Neuronal stem cell (in vitro differentiated cells): ENCODE data around the gene TMEM154.

Experiments
- DNase-seq: peaks from one replicate; pipeline ENCODE4 v3.0.0-alpha.2; 2013; ENCODE audit warnings: low spot score
- H2AFZ ChIP-seq: one replicate; pipeline ENCODE4 v1.6.1; 2013; ENCODE audit warnings: mild to moderate bottlenecking, low read length, inconsistent platforms
- H2AK5ac ChIP-seq: 2 replicates; pipeline ENCODE4 v1.6.1; 2013; ENCODE audit warnings: low read depth, mild to moderate bottlenecking, inconsistent platforms, low read length, moderate library complexity, mixed read lengths
- H2BK120ac ChIP-seq: 2 replicates; pipeline ENCODE4 v1.6.1; 2013; ENCODE audit warnings: low read depth, mild to moderate bottlenecking, inconsistent platforms, low read length, moderate library complexity, mixed read lengths
- H2BK12ac ChIP-seq: one replicate; pipeline ENCODE4 v1.6.1; 2013; ENCODE audit warnings: low read length, inconsistent platforms
- H2BK15ac ChIP-seq: 2 replicates; pipeline ENCODE4 v1.6.1; 2013; ENCODE audit warnings: mild to moderate bottlenecking, low read length, inconsistent platforms, mixed read lengths
- H2BK5ac ChIP-seq: one replicate; pipeline ENCODE4 v1.6.1; 2013; ENCODE audit warnings: inconsistent platforms, mild to moderate bottlenecking, low read length, moderate library complexity
- H3K14ac ChIP-seq: one replicate; pipeline ENCODE4 v1.6.1; 2013; ENCODE audit warnings: low read length, inconsistent platforms
- H3K18ac ChIP-seq: 2 replicates; pipeline ENCODE4 v1.6.1; 2013; ENCODE audit warnings: low read length, inconsistent platforms
- H3K23ac ChIP-seq: 2 replicates; pipeline ENCODE4 v1.6.1; 2013; ENCODE audit warnings: low read depth, mild to moderate bottlenecking, mixed read lengths, low read length, inconsistent platforms; ENCODE audit not compliant: poor library complexity
- H3K27ac ChIP-seq: replicated peaks from 3 replicates; pipeline ENCODE4 v1.5.1; 2013; ENCODE audit warnings: low read length, inconsistent platforms
- H3K27me3 ChIP-seq, 3 experiments: 2 replicates each; pipeline ENCODE4 v1.6.1; 2013; ENCODE audit warnings: low read length in 3 of 3, mild to moderate bottlenecking in 2 of 3, inconsistent platforms in 1 of 3, low read depth in 1 of 3, mixed read lengths in 1 of 3, moderate library complexity in 1 of 3; ENCODE audit not compliant: control insufficient read depth in 3 of 3, insufficient read depth in 3 of 3
- H3K36me3 ChIP-seq, 2 donors: replicated peaks in 1 of 2; 2 replicates each; pipeline ENCODE4 v1.6.1; 2013; ENCODE audit warnings: low read length in 2 of 2; ENCODE audit not compliant: control insufficient read depth in 2 of 2, insufficient read depth in 2 of 2
- H3K4ac ChIP-seq: 2 replicates; pipeline ENCODE4 v1.6.1; 2013; ENCODE audit warnings: inconsistent platforms, mild to moderate bottlenecking, low read length, moderate library complexity
- H3K4me1 ChIP-seq, 2 donors: 1 replicate in 1 of 2; 2 replicates in 1 of 2; pipeline ENCODE4 v1.6.1; 2013; ENCODE audit warnings: low read length in 2 of 2, low read depth in 1 of 2; ENCODE audit not compliant: control insufficient read depth in 2 of 2, insufficient read depth in 1 of 2
- H3K4me2 ChIP-seq: one replicate; pipeline ENCODE4 v1.6.1; 2013; ENCODE audit warnings: mild to moderate bottlenecking, low read length, inconsistent platforms; ENCODE audit not compliant: insufficient read depth, poor library complexity, severe bottlenecking
- H3K4me3 ChIP-seq, 2 donors: 2 replicates each; pipeline ENCODE4 v1.5.1; 2013; ENCODE audit warnings: low read length in 2 of 2, mild to moderate bottlenecking in 2 of 2, inconsistent platforms in 1 of 2, moderate library complexity in 1 of 2
- H3K79me1 ChIP-seq: one replicate; pipeline ENCODE4 v1.6.1; 2013; ENCODE audit warnings: low read depth, mild to moderate bottlenecking, inconsistent platforms, low read length, moderate library complexity
- H3K9ac ChIP-seq: one replicate; pipeline ENCODE4 v1.6.1; 2013; ENCODE audit warnings: mild to moderate bottlenecking, low read depth, low read length, inconsistent platforms; ENCODE audit not compliant: poor library complexity
- H3K9me3 ChIP-seq, 2 donors: replicated peaks in 1 of 2; 2 replicates each; pipeline versions ENCODE3 to v1.6.1; 2013; ENCODE audit warnings: low read length in 2 of 2, mild to moderate bottlenecking in 2 of 2, inconsistent platforms in 1 of 2, low read depth in 1 of 2, mixed read lengths in 1 of 2, moderate library complexity in 1 of 2; ENCODE audit not compliant: control insufficient read depth in 2 of 2, insufficient read depth in 1 of 2
- H4K8ac ChIP-seq: one replicate; pipeline ENCODE4 v1.6.1; 2013; ENCODE audit warnings: low read depth, mild to moderate bottlenecking, inconsistent platforms, low read length, moderate library complexity
- H4K91ac ChIP-seq: one replicate; pipeline ENCODE4 v1.6.1; 2013; ENCODE audit warnings: low read length, low read depth, mild to moderate bottlenecking, inconsistent platforms; ENCODE audit not compliant: poor library complexity
- WGBS, 2 donors: extraction: QIAGEN DNeasy Blood & Tissue Kit; methylation state at CpG; one replicate each; pipeline ENCODE4 v1.1.7; 2013; ENCODE audit warnings: missing lambda C conversion rate in 2 of 2, mixed read lengths in 1 of 2; ENCODE audit not compliant: insufficient read length in 2 of 2, insufficient replicate concordance in 1 of 2; ENCODE audit errors: extremely low coverage in 2 of 2; 5-methylcytosine and 5-hydroxymethylcytosine counted together

TMEM154 gene

GRCh38 chr4:152689615-152690501 is 10.1 kb upstream of the TMEM154 start:
- H2AK5ac ChIP-seq: no peak overlapping the region
- WGBS, 2 donors: no CpG with 5 or more reads among the region's 7 CpGs
- no peak overlapping the region for H3K27ac ChIP-seq

DNA sequence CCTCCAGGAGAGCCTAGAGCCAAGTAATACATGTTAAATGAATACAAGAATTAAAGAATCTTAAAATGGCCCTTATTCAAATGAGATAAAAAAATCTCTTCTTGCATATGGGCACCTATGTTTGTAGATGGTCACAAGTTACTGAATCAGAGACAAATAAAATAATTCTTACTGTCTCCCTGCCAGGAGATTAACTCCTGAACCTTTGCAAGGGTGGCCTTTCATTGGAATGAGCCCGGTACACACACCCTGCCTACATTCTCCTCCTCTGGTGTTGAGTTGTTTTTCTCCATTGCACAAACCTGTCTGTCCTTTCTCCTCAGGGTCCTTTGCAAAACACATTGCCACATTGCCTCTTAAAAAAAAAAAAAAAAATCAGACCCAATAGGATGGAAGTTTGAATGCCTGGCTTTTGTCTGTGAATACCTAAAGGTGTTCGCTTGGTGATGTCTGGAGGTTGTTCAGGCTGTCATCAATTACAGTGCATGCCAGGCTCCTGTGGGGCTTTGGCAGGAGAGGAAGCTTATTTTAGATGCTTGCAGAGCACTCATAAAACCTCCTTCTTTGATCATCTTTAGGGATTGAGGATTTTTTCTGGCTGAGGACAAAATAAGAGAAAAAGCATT is 8.3 kb upstream of the TMEM154 start:
- Histone ChIP-seq H2AK5ac (no peak overlapping the region), H2BK5ac (no peak overlapping the region), H4K91ac (no peak overlapping the region), H3K27me3 (peaks cover 0 to 34% (median 0%) of the 10 kb centered on the region in 3 experiments), H3K4me1 (no peaks in the 10 kb centered on the region), H3K9me3 (no peaks in the 10 kb centered on the region), H2AFZ (no peak overlapping the region), H3K4me2 (no peak overlapping the region), H2BK15ac (no peak overlapping the region), H3K4me3 (no peak overlapping the region), H3K23ac (no peak overlapping the region), H3K4ac (no peak overlapping the region), H3K79me1 (no peaks in the 10 kb centered on the region), H3K18ac (no peak overlapping the region), H4K8ac (no peak overlapping the region), H3K36me3 (no peaks in the 10 kb centered on the region), H2BK120ac (no peak overlapping the region), H3K27ac (no peak overlapping the region), H2BK12ac (no peak overlapping the region), H3K9ac (no peak overlapping the region), H3K14ac (no peak overlapping the region)
- no peak for DNase-seq
- WGBS, 2 donors: no CpG with 5 or more reads among the region's 2 CpGs

More at GRCh38 chr4:152689615-152690501, 10.1 kb upstream of the TMEM154 start:
- no peak overlapping the region for H3K23ac ChIP-seq
- H2AFZ ChIP-seq: no peak overlapping the region
- H3K36me3 ChIP-seq: no peaks in the 10 kb centered on the region
- H3K9ac ChIP-seq: no peak overlapping the region
- no peak overlapping the region for H2BK12ac ChIP-seq
- no peaks in the 10 kb centered on the region for H3K9me3 ChIP-seq
- no peak for DNase-seq
- H3K14ac ChIP-seq: no peak overlapping the region
- H2BK15ac ChIP-seq: no peak overlapping the region
- no peak overlapping the region for H4K91ac ChIP-seq
- H4K8ac ChIP-seq: no peak overlapping the region
- no peak overlapping the region for H2BK120ac ChIP-seq
- H3K79me1 ChIP-seq: no peaks in the 10 kb centered on the region
- H3K4me2 ChIP-seq: no peak overlapping the region
- H3K4ac ChIP-seq: no peak overlapping the region
- peaks cover 0 to 20% (median 0%) of the 10 kb centered on the region in 3 experiments for H3K27me3 ChIP-seq
- no peak overlapping the region for H2BK5ac ChIP-seq
- H3K4me1 ChIP-seq: no peaks in the 10 kb centered on the region
- H3K18ac ChIP-seq: no peak overlapping the region
- H3K4me3 ChIP-seq: no peak overlapping the region

GRCh38 chr4:152686452-152687013 is 6.7 kb upstream of the TMEM154 start:
- H3K27ac ChIP-seq: no peak overlapping the region
- no peak overlapping the region for H3K14ac ChIP-seq
- WGBS, 2 donors: no CpG with 5 or more reads among the region's 8 CpGs
- no peak overlapping the region for H2BK5ac ChIP-seq
- peaks cover 0 to 49% (median 0%) of the 10 kb centered on the region in 3 experiments for H3K27me3 ChIP-seq
- H3K9ac ChIP-seq: no peak overlapping the region
- no peak overlapping the region for H4K91ac ChIP-seq
- H3K4ac ChIP-seq: no peak overlapping the region
- H3K4me2 ChIP-seq: no peak overlapping the region
- no peak overlapping the region for H2BK12ac ChIP-seq
- DNase-seq: no peak
- H3K18ac ChIP-seq: no peak overlapping the region
- no peak overlapping the region for H3K4me3 ChIP-seq
- H2BK120ac ChIP-seq: no peak overlapping the region
- no peaks in the 10 kb centered on the region for H3K36me3 ChIP-seq
- H2AK5ac ChIP-seq: no peak overlapping the region
- no peaks in the 10 kb centered on the region for H3K9me3 ChIP-seq
- H2AFZ ChIP-seq: no peak overlapping the region
- no peaks in the 10 kb centered on the region for H3K79me1 ChIP-seq
- H3K23ac ChIP-seq: no peak overlapping the region
- no peaks in the 10 kb centered on the region for H3K4me1 ChIP-seq
- H2BK15ac ChIP-seq: no peak overlapping the region
- no peak overlapping the region for H4K8ac ChIP-seq

- Histone ChIP-seq H3K27ac (no peak overlapping the region), H3K23ac (no peak overlapping the region), H4K91ac (no peak overlapping the region), H3K36me3 (no peaks in the 10 kb centered on the region), H2AK5ac (no peak overlapping the region), H3K18ac (no peak overlapping the region), H2AFZ (no peak overlapping the region), H2BK5ac (no peak overlapping the region), H3K4me3 (no peak overlapping the region), H3K9me3 (no peaks in the 10 kb centered on the region), H3K79me1 (no peaks in the 10 kb centered on the region), H2BK120ac (no peak overlapping the region), H3K27me3 (peaks cover 0 to 68% (median 4%) of the 10 kb centered on the region in 3 experiments), H2BK12ac (no peak overlapping the region), H3K4me2 (no peak overlapping the region), H3K4ac (no peak overlapping the region), H2BK15ac (no peak overlapping the region), H3K4me1 (peaks cover 0 to 3% of the 10 kb centered on the region in 2 donors), H3K9ac (no peak overlapping the region), H3K14ac (no peak overlapping the region), H4K8ac (no peak overlapping the region)
- DNase-seq: no peak
- no CpG with 5 or more reads among the region's 2 CpGs for WGBS, 2 donors
Observed at GRCh38 chr4:152684587-152684986, 4.8 kb upstream of the TMEM154 start.
